ENCODE results near the gene OR2A14. TPM values are rescaled to one million over a fixed set of nuclear protein-coding genes. Genes with fewer than 3 reads are reported as not detected.

The OR2A14 gene
- total and polyA plus RNA-seq, 2 experiments from 2014 or later, result not detected

DNA sequence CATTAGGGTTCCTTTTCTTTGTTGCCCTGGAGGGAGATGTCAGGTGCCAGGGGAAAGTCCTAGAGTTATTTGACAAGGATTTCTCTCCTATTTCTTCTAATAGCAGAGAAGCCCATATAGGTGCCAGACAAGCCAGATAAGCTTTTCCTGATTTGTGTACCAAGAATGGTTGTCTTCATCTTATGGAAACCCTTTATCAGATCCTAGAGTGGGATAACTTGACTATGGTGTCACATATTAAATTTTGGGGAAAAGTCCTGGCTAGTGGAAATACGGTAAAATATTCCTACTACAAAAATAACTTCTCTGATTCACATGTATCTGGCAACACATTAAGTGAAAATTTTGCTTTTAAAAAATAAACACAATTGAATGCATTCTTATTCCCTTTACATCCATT, 35.7 kb upstream of the OR2A14 start:
- Histone ChIP-seq H3K27me3 (ENCODE audit: insufficient read depth) (no peaks in the 10 kb centered on the region), H3K27ac (ENCODE audit: low read depth) (no peak overlapping the region), H3F3A (replicated peaks; ENCODE audit: low read depth) (no peaks in the 10 kb centered on the region), H3K9me2 (ENCODE audit: insufficient read depth) (no peaks in the 10 kb centered on the region), H3K36me3 (ENCODE audit: insufficient read depth) (no peaks in the 10 kb centered on the region), H3K4me2 (no peak overlapping the region), H3K79me2 (replicated peaks; ENCODE audit: insufficient read depth) (no peaks in the 10 kb centered on the region), H3K4me3 (no peak overlapping the region), H3K4me1 (ENCODE audit: insufficient read depth) (no peaks in the 10 kb centered on the region; the same call in 1 of the 2 replicates), H2AFZ (no peak overlapping the region), H4K20me1 (replicated peaks; ENCODE audit: insufficient read depth) (no peaks in the 10 kb centered on the region)
- Mint-ChIP-seq H3K27me3 (ENCODE audit: insufficient read depth, low read depth, poor library complexity) (no peaks in the 10 kb centered on the region), H3K4me1 (peaks cover 2% of the 10 kb centered on the region; the same call in 1 of the 3 replicates), H3K36me3 (ENCODE audit: low read depth) (no peaks in the 10 kb centered on the region), H3K27ac (no peak overlapping the region), H3K4me3 (no peak overlapping the region), H3K9me3 (peaks cover 5% of the 10 kb centered on the region; the same call in 2 of the 3 replicates)
- TF ChIP-seq CTCF (conservative IDR thresholded peaks at IDR 0.05; ENCODE audit: low read depth in 2 of 2), result no peak
- TF ChIP-seq CREB1 (CRISPR knock-in tag; IDR thresholded peaks at IDR 0.05; ENCODE audit: low read depth), result no peak
- TF ChIP-seq ZNF462 (CRISPR knock-in tag; IDR thresholded peaks at IDR 0.05), result no peak
- no peak for TF ChIP-seq STAT1 (IDR thresholded peaks at IDR 0.05; ENCODE audit: unreplicated experiment)
- no peak for TF ChIP-seq ZNF114 (CRISPR knock-in tag; IDR thresholded peaks at IDR 0.05)
- TF ChIP-seq JUNB (IDR thresholded peaks at IDR 0.05; ENCODE audit: unreplicated experiment), result no peak
- TF ChIP-seq EZH2phosphoT487 (IDR thresholded peaks at IDR 0.05; ENCODE audit: unreplicated experiment), result no peak
- TF ChIP-seq NANOG (IDR thresholded peaks at IDR 0.05; ENCODE audit: borderline replicate concordance), result no peak
- TF ChIP-seq, protein P1, sequence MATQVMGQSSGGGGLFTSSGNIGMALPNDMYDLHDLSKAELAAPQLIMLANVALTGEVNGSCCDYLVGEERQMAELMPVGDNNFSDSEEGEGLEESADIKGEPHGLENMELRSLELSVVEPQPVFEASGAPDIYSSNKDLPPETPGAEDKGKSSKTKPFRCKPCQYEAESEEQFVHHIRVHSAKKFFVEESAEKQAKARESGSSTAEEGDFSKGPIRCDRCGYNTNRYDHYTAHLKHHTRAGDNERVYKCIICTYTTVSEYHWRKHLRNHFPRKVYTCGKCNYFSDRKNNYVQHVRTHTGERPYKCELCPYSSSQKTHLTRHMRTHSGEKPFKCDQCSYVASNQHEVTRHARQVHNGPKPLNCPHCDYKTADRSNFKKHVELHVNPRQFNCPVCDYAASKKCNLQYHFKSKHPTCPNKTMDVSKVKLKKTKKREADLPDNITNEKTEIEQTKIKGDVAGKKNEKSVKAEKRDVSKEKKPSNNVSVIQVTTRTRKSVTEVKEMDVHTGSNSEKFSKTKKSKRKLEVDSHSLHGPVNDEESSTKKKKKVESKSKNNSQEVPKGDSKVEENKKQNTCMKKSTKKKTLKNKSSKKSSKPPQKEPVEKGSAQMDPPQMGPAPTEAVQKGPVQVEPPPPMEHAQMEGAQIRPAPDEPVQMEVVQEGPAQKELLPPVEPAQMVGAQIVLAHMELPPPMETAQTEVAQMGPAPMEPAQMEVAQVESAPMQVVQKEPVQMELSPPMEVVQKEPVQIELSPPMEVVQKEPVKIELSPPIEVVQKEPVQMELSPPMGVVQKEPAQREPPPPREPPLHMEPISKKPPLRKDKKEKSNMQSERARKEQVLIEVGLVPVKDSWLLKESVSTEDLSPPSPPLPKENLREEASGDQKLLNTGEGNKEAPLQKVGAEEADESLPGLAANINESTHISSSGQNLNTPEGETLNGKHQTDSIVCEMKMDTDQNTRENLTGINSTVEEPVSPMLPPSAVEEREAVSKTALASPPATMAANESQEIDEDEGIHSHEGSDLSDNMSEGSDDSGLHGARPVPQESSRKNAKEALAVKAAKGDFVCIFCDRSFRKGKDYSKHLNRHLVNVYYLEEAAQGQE (IDR thresholded peaks at IDR 0.05; ENCODE audit: unreplicated experiment), result no peak
- no peak for TF ChIP-seq ZNF331 (CRISPR knock-in tag; IDR thresholded peaks at IDR 0.05; ENCODE audit: low read depth)
- TF ChIP-seq ETS1 (IDR thresholded peaks at IDR 0.05), result no peak
- no peak for TF ChIP-seq EZH2 (IDR thresholded peaks at IDR 0.05; ENCODE audit: low read depth, unreplicated experiment)
- TF ChIP-seq POLR2AphosphoS5 (IDR thresholded peaks at IDR 0.05; ENCODE audit: low read depth), result no peak
- no peak for ATAC-seq
- DNase-seq (ENCODE audit: low spot score), result no peak
